Measurements from ENCODE around the gene NKG7. TPM values are rescaled to one million over a fixed set of nuclear protein-coding genes. Genes with fewer than 3 reads are reported as not detected.

NKG7 gene
- polyA plus RNA-seq, 1 donor (not counting 4 experiments of a cell fraction or from before 2014, with no cell fraction given): not detected

- peaks cover 4% of the 10 kb centered on the region for H4K20me1 ChIP-seq (ENCODE audit: control insufficient read depth, extremely low read depth, insufficient read depth, low read length)
- no peak for FAIRE-seq
- no peak for DNase-seq (ENCODE audit: low read depth, low spot score)
- H3K4me1 ChIP-seq (ENCODE audit: control insufficient read depth, extremely low read depth, insufficient read depth, low read length): peaks cover 24% of the 10 kb centered on the region
- H3K36me3 ChIP-seq (ENCODE audit: control insufficient read depth in 2 of 2, extremely low read depth in 1 of 2, insufficient read depth in 2 of 2, low read length in 2 of 2): peaks cover 0 to 2% of the 10 kb centered on the region in 2 experiments
- dilution Hi-C loops (cut with MboI; ENCODE audit: extremely low pct_ligation_motif_present, low sequenced_read_pairs): no loop called here
- no peaks in the 10 kb centered on the region for H3K9me3 ChIP-seq (ENCODE audit: control insufficient read depth, low read depth, low read length)
- H2AFZ ChIP-seq (ENCODE audit: control insufficient read depth, low read length): no peak overlapping the region
- no peak overlapping the region for H3K4me3 ChIP-seq (ENCODE audit: control insufficient read depth in 2 of 3, extremely low read depth in 1 of 3, insufficient read depth in 2 of 3, low read depth in 1 of 3, low read length in 3 of 3)
- no peak for TF ChIP-seq CTCF (optimal IDR thresholded peaks at IDR 0.05 in 1 of 3, IDR thresholded peaks at IDR 0.05 in 1 of 3, conservative IDR thresholded peaks at IDR 0.05 in 1 of 3; ENCODE audit: extremely low read depth in 1 of 3, insufficient read depth in 2 of 3, low read length in 3 of 3)
- TF ChIP-seq EZH2 (IDR thresholded peaks at IDR 0.05; ENCODE audit: low read length): no peak
- H3K9me1 ChIP-seq (ENCODE audit: control insufficient read depth, extremely low read depth, insufficient read depth, low read length): no peaks in the 10 kb centered on the region
- peak overlapping the region; percentile 19 for H3K9ac ChIP-seq (ENCODE audit: control insufficient read depth, extremely low read depth, insufficient read depth, low read length)
- peaks cover 16% of the 10 kb centered on the region for H3K79me2 ChIP-seq (ENCODE audit: control insufficient read depth, insufficient read depth, low read length)
- peak overlapping the region; percentile 42 for H3K27ac ChIP-seq (ENCODE audit: control insufficient read depth, insufficient read depth, low read length)
- H3K27me3 ChIP-seq (ENCODE audit: control insufficient read depth, extremely low read depth, insufficient read depth, low read length): no peaks in the 10 kb centered on the region
- H3K4me2 ChIP-seq (ENCODE audit: control insufficient read depth, extremely low read depth, insufficient read depth, low read depth, low read length): peak overlapping the region; percentile 55
These were observed 8.0 kb downstream of the NKG7 start for GRCh38 chr19:51364200-51365106.

GRCh38 chr19:51361239-51361638 is 11.2 kb downstream of the NKG7 start:
- H3K9me3 ChIP-seq (ENCODE audit: control insufficient read depth, low read depth, low read length): no peaks in the 10 kb centered on the region
- TF ChIP-seq CTCF (optimal IDR thresholded peaks at IDR 0.05 in 1 of 3, IDR thresholded peaks at IDR 0.05 in 1 of 3, conservative IDR thresholded peaks at IDR 0.05 in 1 of 3; ENCODE audit: extremely low read depth in 1 of 3, insufficient read depth in 2 of 3, low read length in 3 of 3) (no peak), EZH2 (IDR thresholded peaks at IDR 0.05; ENCODE audit: low read length) (no peak)
- H3K4me2 ChIP-seq (ENCODE audit: control insufficient read depth, extremely low read depth, insufficient read depth, low read depth, low read length): no peak overlapping the region
- no peak overlapping the region for H3K9ac ChIP-seq (ENCODE audit: control insufficient read depth, extremely low read depth, insufficient read depth, low read length)
- peaks cover 0 to 2% of the 10 kb centered on the region in 2 experiments for H3K36me3 ChIP-seq (ENCODE audit: control insufficient read depth in 2 of 2, extremely low read depth in 1 of 2, insufficient read depth in 2 of 2, low read length in 2 of 2)
- H3K9me1 ChIP-seq (ENCODE audit: control insufficient read depth, extremely low read depth, insufficient read depth, low read length): no peaks in the 10 kb centered on the region
- H4K20me1 ChIP-seq (ENCODE audit: control insufficient read depth, extremely low read depth, insufficient read depth, low read length): peaks cover 4% of the 10 kb centered on the region
- H2AFZ ChIP-seq (ENCODE audit: control insufficient read depth, low read length): no peak overlapping the region
- FAIRE-seq (no peak), DNase-seq (ENCODE audit: low read depth, low spot score) (no peak)
- H3K4me3 ChIP-seq (ENCODE audit: control insufficient read depth in 2 of 3, extremely low read depth in 1 of 3, insufficient read depth in 2 of 3, low read depth in 1 of 3, low read length in 3 of 3): no peak overlapping the region
- dilution Hi-C loops (cut with MboI; ENCODE audit: extremely low pct_ligation_motif_present, low sequenced_read_pairs): no loop called here
- no peaks in the 10 kb centered on the region for H3K27me3 ChIP-seq (ENCODE audit: control insufficient read depth, extremely low read depth, insufficient read depth, low read length)
- H3K79me2 ChIP-seq (ENCODE audit: control insufficient read depth, insufficient read depth, low read length): peaks cover 16% of the 10 kb centered on the region
- H3K27ac ChIP-seq (ENCODE audit: control insufficient read depth, insufficient read depth, low read length): no peak overlapping the region
- peaks cover 28% of the 10 kb centered on the region for H3K4me1 ChIP-seq (ENCODE audit: control insufficient read depth, extremely low read depth, insufficient read depth, low read length)
